OCI-LY3 (cell line): ENCODE results near the gene LUC7L3.

Experiments
- EZH2phosphoT487 ChIP-seq: fragments of 200-600 bp; shearing (Covaris generic); IDR thresholded peaks from 2 replicates; pipeline ENCODE4 v1.6.1; 2018; ENCODE audit warnings: antibody characterized with exemption, mixed run types, low read depth
- TF ChIP-seq, protein P1 (sequence below): fragments of 200-600, 300-600 bp; sonication (generic); IDR thresholded peaks from 2 replicates; pipeline ENCODE4 v1.5.1; 2014; ENCODE audit warnings: antibody characterized with exemption, low read length, low read depth

DNA sequence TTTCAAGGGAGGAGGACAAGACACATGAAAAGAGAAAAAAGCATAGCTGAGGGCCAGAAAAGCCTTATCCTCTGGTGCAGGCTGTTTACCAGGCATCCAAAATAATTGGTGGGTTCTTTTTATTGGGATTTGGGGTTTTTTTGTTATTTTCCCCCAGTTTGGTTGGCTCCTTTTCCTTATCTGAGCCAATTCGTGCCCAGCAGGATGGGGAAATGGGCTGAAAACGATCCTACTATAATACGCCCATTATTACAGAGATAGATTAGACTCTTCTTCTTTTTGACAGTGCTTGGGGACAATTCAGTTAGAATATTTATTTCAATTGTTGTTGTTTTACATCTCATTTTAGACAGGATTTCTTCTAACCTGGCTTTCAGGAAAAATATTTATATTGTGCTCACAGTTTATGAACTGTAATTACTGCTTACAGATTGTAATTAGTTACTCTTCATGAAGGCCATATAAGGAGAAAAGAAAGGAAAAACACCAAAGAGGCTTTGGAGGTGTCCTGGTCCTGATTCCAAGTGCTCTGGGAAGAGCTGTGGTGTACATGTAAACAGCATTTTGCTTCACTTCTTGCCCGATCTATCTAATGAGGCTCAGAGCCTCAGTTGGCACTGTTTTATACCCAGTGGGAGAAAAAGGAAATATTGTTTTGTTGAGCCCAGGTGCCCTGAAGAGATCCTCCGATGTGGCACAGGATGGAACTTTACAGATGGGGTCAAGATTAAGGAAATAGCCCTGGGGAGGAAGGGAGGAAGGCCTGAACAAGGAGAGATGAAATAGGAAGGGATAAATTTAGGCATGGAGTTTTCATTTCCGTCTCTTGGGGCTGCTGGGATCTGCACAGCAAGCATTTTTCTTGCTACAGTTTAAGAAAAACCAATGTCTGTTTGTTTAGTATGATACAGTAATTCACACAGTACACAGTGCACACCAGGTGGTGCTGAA, 11.1 kb upstream of the LUC7L3 start:
- TF ChIP-seq, protein P1, sequence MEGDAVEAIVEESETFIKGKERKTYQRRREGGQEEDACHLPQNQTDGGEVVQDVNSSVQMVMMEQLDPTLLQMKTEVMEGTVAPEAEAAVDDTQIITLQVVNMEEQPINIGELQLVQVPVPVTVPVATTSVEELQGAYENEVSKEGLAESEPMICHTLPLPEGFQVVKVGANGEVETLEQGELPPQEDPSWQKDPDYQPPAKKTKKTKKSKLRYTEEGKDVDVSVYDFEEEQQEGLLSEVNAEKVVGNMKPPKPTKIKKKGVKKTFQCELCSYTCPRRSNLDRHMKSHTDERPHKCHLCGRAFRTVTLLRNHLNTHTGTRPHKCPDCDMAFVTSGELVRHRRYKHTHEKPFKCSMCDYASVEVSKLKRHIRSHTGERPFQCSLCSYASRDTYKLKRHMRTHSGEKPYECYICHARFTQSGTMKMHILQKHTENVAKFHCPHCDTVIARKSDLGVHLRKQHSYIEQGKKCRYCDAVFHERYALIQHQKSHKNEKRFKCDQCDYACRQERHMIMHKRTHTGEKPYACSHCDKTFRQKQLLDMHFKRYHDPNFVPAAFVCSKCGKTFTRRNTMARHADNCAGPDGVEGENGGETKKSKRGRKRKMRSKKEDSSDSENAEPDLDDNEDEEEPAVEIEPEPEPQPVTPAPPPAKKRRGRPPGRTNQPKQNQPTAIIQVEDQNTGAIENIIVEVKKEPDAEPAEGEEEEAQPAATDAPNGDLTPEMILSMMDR: no peak
- no peak for TF ChIP-seq EZH2phosphoT487
